ENCODE measurements around the gene PTBP1. TPM values are rescaled to one million over a fixed set of nuclear protein-coding genes. Genes with fewer than 3 reads are reported as not detected.
A peak's percentile ranks its signal among the peaks of the same experiment; 100 is the strongest.

The PTBP1 gene
- total and polyA plus RNA-seq, 9 of the 15 experiments (the other 6 are each of a cell fraction or from before 2014, with no cell fraction given): 14.0 to 759 (median 234) TPM

- TF ChIP-seq MBD1 (CRISPR knock-in tag; IDR thresholded peaks at IDR 0.05) (no peak), MECOM (CRISPR knock-in tag; IDR thresholded peaks at IDR 0.05) (no peak), FOXJ2 (tag; IDR thresholded peaks at IDR 0.05) (no peak), BRD9 (IDR thresholded peaks at IDR 0.05; ENCODE audit: low read depth, partially characterized antibody) (no peak), ZNF140 (CRISPR knock-in tag; IDR thresholded peaks at IDR 0.05) (no peak)
These were observed 15.5 kb upstream of the PTBP1 start (continued) for GRCh38 chr19:781800-782184.

DNA sequence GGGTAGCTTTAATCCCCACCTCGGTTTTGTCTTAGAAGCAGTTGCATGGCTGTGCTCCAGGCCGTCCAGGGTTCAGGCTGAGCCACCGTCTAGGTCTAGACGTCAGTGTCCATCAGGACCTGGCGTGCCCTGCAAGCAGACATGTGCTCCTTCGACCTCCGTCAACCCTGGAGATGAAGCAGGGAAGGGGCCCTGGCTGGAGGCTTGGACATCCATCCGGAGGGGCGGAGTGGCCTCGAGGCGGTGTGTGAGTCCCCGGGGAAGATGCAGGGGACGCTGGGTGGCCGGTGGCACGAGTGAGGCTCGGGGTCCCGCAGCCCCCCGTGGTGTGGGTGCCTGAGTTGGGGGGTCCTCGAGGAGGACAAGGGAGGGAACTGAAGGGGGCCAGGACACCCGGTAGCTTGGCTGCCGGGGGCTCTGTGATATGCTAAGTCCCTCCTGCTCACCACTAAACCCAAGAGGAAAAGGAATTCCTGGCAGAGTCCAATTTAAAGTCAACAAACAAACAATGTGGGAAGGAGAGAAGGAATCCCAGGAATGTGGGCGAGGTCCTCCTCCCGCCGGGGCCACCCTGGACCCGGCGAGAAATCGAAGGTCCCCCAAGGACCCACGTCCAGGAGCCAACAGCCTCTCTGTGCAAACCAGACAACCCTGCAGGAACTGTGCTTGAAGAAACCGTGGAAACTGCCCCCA, 14.9 kb upstream of the PTBP1 start:
- Histone ChIP-seq H3K4me1 (replicated peaks in 1 of 2; ENCODE audit: control insufficient read depth in 2 of 2, insufficient read depth in 2 of 2, low read length in 2 of 2) (peaks cover 0 to 30% of the 10 kb centered on the region in 2 experiments; a peak in 2 of 5 replicates), H3K9ac (ENCODE audit: insufficient read depth in 1 of 2, low read depth in 2 of 2, low read length in 2 of 2) (peak overlapping the region in 1 of 2 experiments; percentile 84; a peak in 2 of 4 replicates), H2AFZ (ENCODE audit: low read depth, low read length) (no peak overlapping the region), H3K9me1 (ENCODE audit: control insufficient read depth, insufficient read depth, low read length) (no peaks in the 10 kb centered on the region), H3K4me2 (ENCODE audit: insufficient read depth, low read length) (no peak overlapping the region), H4K20me1 (replicated peaks; ENCODE audit: control insufficient read depth, insufficient read depth, low read length) (no peaks in the 10 kb centered on the region), H3K4me3 (no peak overlapping the region), H3K36me3 (ENCODE audit: control insufficient read depth, insufficient read depth, low read length) (no peaks in the 10 kb centered on the region), H3K79me2 (ENCODE audit: control insufficient read depth, insufficient read depth, low read length) (no peaks in the 10 kb centered on the region), H3K9me3 (replicated peaks; ENCODE audit: control insufficient read depth, insufficient read depth, low read depth, low read length) (no peaks in the 10 kb centered on the region), H3K27me3 (ENCODE audit: control insufficient read depth in 2 of 2, insufficient read depth in 2 of 2, low read length in 2 of 2) (no peaks in the 10 kb centered on the region), H3K27ac (ENCODE audit: extremely low read depth, low read depth, low read length) (no peak overlapping the region)
- ATAC-seq: peak; percentile 38; the same call in 2 of the 3 replicates
- no peak for DNase-seq (ENCODE audit: extremely low read depth in 1 of 4, low spot score in 3 of 4)
- ChIA-PET POLR2A (interaction anchor here (1.0 kb wide), 1 partner anchor 15 kb away, joined by 5 read pairs; the partner anchor contains the start of gene PTBP1), CTCF (ENCODE audit: low intra/inter-chr PET ratio) (no interaction called here)
- in situ Hi-C loops (cut with MboI) (no loop called here), intact Hi-C loops (cut with micrococcal nuclease) (no loop called here)
- WGBS (ENCODE audit: insufficient coverage, low coverage, missing lambda C conversion rate): 58% methylated on average over 25 of the region's 29 CpGs
- no peak for FAIRE-seq
- BruUV-seq (replicated peaks): no TSS peak
- TF ChIP-seq NRF1 (conservative IDR thresholded peaks at IDR 0.05 in 1 of 2, IDR thresholded peaks at IDR 0.05 in 1 of 2) (no peak), BCL6 (CRISPR knock-in tag; IDR thresholded peaks at IDR 0.05) (no peak), ARID3B (CRISPR knock-in tag; IDR thresholded peaks at IDR 0.05; ENCODE audit: borderline replicate concordance) (no peak), ZNF384 (IDR thresholded peaks at IDR 0.05; ENCODE audit: low read depth, low read length) (no peak), KDM2B (CRISPR knock-in tag; IDR thresholded peaks at IDR 0.05) (no peak), STAT5B (CRISPR knock-in tag; IDR thresholded peaks at IDR 0.05) (no peak), ARHGAP35 (IDR thresholded peaks at IDR 0.05; ENCODE audit: partially characterized antibody) (no peak)
- TF ChIP-seq, protein P1, sequence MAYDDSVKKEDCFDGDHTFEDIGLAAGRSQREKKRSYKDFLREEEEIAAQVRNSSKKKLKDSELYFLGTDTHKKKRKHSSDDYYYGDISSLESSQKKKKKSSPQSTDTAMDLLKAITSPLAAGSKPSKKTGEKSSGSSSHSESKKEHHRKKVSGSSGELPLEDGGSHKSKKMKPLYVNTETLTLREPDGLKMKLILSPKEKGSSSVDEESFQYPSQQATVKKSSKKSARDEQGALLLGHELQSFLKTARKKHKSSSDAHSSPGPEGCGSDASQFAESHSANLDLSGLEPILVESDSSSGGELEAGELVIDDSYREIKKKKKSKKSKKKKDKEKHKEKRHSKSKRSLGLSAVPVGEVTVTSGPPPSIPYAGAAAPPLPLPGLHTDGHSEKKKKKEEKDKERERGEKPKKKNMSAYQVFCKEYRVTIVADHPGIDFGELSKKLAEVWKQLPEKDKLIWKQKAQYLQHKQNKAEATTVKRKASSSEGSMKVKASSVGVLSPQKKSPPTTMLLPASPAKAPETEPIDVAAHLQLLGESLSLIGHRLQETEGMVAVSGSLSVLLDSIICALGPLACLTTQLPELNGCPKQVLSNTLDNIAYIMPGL (CRISPR knock-in tag; IDR thresholded peaks at IDR 0.05): no peak
- TF ChIP-seq, protein P2, sequence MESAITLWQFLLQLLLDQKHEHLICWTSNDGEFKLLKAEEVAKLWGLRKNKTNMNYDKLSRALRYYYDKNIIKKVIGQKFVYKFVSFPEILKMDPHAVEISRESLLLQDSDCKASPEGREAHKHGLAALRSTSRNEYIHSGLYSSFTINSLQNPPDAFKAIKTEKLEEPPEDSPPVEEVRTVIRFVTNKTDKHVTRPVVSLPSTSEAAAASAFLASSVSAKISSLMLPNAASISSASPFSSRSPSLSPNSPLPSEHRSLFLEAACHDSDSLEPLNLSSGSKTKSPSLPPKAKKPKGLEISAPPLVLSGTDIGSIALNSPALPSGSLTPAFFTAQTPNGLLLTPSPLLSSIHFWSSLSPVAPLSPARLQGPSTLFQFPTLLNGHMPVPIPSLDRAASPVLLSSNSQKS (CRISPR knock-in tag; IDR thresholded peaks at IDR 0.05): no peak

Data from K562 (cell line).